Brain pericyte (primary cell): Measurements from ENCODE around the gene NCKIPSD.

ENCODE experiments used
- DNase-seq: peaks from one replicate; pipeline ENCODE4 v3.0.0-alpha.2; 2012; ENCODE audit warnings: low read depth, low spot score

Gene NCKIPSD

GRCh38 chr3:48696601-48697000 lies 10.9 kb upstream of the NCKIPSD start:
- DNase-seq, result no peak

DNA sequence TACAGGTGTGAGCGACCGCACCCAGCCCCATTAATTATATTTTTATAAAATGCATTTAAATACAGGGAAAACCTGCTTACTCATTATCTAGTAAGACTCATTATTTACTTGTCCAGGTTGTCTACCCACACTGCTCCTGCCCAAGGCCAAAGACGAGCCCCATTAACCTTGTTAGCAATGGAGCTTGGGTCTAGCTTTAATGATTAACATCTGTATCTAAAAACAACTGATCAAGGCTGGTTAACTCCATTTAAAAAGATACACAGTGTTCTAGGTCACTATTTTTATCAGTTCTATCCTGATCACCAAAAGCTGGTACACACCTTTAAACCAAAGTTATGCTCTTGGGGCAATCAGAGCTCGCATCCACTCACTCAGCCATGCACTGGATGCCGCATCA lies 10.4 kb upstream of the NCKIPSD start:
- no peak for DNase-seq

- peak; percentile 61 for DNase-seq
Observed at GRCh38 chr3:48695393-48695753, 9.7 kb upstream of the NCKIPSD start.

DNA sequence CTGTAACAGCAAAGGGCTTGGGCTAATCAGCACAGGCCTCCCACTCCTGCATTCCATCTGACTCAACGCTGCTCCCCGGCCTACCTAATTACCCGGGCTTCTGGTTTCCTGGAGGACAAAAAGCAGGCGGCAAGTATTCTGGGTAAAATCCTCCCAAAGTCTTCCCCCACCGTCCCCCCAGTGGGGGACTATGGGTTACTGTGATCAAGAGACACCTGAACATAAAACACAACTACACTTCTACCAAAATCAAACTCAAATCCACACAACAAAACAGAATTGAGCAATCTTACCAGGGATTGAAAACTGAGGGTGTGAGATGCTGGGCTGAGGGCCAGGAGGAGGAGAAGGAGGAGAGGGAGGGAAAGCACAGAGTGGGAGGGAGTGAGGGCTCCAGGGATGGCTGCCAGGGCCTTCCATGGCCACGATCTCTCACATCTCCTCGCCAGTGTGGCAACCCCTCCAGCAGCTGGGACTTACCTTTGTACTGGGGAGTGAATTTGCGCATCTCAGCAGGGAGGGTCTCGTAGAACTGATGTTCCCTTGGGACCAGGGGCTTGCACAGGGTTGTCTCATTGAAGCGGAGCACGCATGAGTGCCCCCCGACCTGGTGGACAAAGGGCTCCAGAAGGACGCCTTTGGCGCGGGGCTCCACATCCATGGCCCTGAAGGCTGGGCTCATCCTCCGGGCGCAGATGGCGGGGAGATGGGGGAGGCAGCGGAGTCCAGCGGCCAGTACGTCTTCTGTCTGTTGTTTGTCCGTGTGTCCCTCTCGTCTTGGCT lies 9.1 kb upstream of the NCKIPSD start:
- DNase-seq, result peak; percentile 44

GRCh38 chr3:48693826-48694225 lies 8.1 kb upstream of the NCKIPSD start:
- no peak for DNase-seq

DNA sequence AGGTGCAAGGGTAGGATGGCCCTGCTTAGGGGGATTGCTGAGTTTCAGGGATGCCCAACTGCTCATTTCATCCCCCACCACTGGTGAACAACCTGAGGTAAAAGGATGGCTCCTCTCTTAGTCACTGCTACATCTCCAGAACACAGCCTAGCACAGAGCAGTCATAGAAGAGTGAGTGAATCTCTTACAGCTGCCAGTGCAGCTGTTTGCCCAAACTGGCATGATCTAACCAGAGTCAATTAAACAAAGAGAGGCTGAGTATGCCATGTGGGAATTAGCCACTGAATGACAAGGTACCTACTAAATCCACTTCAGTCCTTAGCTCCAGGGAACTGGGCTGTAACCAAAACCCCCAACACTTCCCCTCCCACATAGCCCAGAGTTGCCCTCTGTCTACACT lies 6.8 kb upstream of the NCKIPSD start:
- no peak for DNase-seq

DNA sequence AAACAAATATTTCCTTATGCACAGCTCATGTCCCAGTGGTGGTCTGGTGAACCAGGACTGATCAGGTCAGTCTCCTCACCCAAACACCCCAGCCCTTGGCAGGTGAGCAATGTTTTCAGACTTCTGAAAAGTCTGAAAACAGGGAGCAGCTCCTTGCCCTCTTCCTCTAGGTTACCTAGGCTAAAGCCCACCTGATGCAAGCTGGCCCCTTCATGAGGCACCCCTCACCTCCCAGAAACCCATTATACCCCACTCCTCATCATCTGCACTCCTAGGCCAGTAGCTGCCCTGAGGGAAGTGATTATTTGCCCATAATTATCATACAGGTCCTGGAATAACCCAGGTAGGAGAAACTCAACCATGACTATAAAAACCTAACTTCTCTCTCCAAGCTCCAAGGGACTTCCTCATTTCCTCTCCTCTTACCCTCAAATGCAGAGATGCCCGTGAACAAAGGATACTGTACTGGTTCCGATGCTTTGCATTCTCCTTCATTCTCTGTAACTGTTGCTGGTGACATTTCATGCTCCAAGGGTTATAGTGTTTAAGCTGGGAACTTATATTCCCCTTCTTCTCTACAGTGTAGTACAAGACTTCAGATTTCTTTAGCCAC lies 5.2 kb upstream of the NCKIPSD start:
- DNase-seq, result no peak

GRCh38 chr3:48689384-48689783 lies 3.7 kb upstream of the NCKIPSD start:
- DNase-seq, result no peak

DNA sequence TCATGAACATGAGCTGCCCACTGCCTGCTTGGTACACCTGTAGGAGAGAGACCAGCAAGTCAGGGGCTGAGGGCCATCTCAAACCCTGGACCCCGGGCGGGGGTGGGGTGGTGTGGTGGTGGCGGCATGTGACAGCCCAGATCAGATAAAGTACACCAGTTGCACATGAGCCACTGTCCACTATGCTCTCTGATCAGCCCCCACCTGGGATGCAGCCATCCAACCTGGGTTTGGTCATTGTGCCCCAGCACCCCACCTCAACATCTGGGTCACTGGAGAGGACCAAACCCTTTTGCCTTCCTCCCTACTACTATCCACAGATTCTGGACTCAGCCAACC lies 3.0 kb upstream of the NCKIPSD start:
- no peak for DNase-seq

- no peak for DNase-seq
Observed at GRCh38 chr3:48688032-48688736, 2.5 kb upstream of the NCKIPSD start.

DNA sequence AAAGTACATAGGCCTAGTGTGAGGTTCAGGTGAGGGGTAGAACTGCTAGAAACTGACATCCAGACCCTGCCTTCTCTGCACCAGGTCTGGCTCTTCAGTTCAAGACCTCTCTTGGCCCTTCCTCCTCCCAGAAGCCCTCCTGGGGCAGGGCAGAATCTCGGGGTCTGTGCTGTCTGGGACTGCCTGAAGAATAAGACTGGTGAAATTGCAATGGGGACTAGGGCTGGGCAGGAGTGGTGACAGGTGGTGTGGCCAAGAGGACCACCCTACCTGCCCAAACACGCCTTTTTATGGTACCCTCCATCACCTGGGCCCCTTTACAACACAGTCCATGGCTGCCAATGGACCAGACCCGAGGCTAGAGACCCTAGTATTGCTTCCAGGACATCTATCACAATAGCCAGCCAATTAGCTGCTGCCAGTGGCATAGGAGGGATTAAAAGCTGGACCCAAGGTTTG lies 1.5 kb upstream of the NCKIPSD start:
- DNase-seq, result no peak

DNA sequence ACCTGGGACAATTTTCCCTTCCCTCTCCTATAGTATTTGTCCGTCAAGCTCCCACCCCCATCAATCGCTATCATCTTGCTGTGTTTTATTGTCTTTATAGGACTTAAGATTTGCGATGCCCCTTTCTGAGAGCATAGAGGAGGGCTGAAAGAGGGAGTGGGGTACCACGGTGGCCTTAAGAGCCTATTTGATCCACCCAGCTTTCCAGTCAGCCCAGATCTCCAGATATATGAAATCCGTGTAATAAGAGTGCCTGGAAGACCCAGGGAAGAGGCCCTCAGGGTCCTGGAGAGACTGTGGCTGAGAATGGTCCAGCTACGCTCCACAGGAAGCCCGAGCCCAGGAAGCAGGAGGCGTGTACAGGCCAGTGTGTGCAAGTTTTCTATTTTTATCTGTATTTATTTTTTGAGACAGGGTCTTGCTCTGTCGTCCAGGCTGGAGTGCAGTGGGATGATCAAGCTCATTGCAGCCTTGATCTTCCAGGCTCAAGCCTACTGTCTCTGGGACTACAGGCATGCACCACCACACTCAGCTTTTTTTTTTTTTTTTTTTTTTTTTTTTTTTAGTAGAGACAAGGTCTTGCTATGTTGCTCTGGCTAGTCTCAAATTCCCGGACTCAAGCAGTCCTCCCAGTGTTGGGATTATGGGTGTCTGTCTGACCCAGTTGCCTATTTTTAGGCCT lies 964 bp upstream of the NCKIPSD start:
- DNase-seq, result no peak

DNA sequence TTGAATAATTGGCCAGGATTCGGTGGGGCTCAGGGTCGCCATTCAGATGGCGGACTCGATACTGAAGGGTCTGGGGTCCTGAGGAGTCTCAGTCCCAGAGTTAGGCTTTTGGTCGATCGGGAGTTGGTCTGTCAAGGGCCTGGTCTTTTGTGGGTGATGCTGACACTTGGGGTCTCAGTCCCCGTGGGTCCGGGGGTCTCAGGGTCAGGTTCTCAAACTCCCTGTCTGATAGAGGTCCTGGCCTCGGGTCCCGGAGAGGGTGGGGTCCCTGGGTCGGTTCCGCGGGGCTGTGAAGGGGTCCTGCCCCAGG lies 467 bp downstream of the NCKIPSD start:
- DNase-seq, result no peak

DNA sequence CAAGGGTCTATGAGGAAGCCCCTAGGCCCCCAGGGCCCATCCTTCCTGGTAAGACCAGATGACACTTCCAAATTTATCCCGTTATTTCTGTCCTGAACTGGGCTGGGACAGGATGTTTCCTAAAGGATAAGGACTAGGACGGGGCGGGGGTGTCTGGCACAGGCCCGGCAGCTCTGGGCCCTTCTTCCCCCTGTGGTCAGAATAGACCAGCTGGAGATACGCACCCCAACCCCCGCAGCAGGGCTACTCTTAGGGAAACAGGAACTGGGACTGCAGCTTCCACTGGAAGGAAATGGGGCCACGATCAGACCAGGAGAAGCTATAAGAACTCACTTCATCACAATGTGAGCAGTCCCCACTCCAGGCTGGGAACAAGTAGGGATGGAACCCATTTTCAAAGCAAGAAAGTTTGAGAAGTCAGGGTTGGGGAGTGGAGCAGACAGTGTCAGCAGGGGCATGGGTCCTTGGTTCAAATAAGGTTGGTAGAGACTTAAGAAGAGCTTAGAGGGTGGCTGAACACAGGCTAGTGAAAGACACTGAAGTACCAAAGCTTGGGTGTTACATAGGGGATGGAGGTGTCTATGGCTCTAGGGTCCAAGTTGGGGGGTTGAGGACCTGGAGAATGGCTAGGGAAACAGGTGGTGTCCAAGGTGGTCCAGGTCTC lies 1.1 kb downstream of the NCKIPSD start:
- no peak for DNase-seq

DNA sequence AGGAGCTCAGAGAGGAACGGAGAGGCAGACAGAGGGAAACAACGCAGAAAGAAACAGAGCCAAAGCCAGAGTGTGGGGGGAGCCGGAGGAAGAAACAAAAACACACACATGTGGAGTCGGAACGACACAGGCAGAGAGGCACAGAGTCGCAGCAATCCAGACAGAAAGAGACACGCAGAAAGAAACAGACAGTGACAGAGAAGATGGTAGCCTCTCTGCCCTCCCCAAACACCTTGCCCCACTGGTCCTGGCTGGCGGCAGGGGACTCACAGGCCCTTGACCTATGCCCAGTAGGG lies 1.7 kb downstream of the NCKIPSD start:
- DNase-seq, result no peak

DNA sequence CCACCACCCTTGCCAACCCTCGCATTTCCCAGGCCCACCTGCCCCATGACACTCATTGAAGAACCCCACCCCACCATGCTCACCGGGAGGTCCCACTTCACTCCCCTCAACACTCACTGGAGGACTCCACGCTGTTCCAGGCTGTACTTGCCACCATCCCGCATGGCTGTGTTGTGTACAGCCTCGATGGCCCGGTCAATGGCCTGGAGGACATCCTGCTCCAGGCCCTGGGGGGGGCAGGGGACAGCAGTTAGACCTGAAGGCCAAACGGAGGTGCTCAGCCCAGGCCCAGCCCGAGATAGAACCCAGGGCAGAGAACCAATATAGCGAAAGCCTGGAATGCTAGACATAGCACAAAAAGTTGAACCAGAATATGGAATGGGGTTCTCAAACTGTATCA lies 2.9 kb downstream of the NCKIPSD start:
- no peak for DNase-seq

GRCh38 chr3:48681974-48682610 lies 3.6 kb downstream of the NCKIPSD start:
- DNase-seq, result no peak

DNA sequence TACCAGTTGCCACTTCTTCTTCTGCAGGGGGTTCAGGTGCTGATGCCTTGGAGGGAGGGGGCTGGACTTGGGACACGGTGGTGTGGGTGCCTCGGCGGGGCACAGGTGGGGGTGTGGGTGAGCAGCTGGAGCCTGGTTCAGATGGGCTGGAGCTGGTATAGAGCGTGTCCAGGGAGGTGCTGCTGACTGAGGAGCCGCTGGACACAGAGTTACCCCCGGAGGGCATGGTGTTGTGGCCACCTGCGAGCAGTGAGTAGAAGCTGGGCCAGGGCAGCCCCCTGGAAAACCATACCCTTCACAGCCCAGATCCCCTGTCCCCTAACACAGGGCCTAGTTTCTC lies 4.2 kb downstream of the NCKIPSD start:
- no peak for DNase-seq

GRCh38 chr3:48680811-48681540 lies 4.7 kb downstream of the NCKIPSD start:
- no peak for DNase-seq

- DNase-seq, result no peak
Observed at GRCh38 chr3:48679411-48680391, 6.0 kb downstream of the NCKIPSD start.
